Measurements from ENCODE around the gene STK17B.

DNA sequence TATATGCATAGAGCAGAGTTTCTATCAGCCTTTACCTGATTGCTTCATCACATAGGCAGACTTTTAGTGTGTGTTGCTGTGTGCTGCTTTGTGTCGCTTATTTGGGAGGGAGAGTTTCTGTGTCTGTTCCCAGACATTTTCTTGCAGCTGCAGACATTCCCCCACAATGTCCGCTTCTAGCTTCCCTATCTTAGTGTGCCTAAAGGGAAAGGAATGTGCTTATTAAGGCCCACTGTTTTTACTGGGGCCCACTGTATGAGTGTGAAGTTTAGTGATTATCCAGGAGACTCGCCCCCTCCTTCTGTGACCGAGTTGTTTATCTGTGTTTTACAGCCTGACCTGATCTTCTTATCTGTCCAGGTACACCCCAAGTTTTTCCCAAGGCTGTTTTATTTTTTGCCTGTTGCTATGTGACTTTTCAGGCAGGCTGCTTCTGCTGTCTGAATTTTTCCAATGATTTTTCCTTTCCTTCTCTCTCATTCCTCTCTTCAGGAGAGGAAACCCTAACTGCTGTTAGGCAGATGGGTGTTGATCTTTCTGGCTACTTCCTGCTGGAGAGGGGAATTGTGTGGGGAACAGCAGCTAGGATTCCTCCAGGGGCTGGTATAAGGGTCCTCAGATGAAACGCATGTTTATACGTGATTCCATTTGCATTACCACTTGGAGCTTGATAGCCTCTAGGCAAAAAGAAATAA lies 47.6 kb downstream of the STK17B start:
- TF ChIP-seq, protein P1, sequence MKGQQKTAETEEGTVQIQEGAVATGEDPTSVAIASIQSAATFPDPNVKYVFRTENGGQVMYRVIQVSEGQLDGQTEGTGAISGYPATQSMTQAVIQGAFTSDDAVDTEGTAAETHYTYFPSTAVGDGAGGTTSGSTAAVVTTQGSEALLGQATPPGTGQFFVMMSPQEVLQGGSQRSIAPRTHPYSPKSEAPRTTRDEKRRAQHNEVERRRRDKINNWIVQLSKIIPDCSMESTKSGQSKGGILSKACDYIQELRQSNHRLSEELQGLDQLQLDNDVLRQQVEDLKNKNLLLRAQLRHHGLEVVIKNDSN (IDR thresholded peaks at IDR 0.05; ENCODE audit: borderline replicate concordance, extremely low read length, insufficient read depth, low read depth, low read length) = no peak
- TF ChIP-seq RBBP5 (conservative IDR thresholded peaks at IDR 0.05) (no peak), MXI1 (IDR thresholded peaks at IDR 0.05; ENCODE audit: low read depth, low read length) (no peak), MTA3 (IDR thresholded peaks at IDR 0.05; ENCODE audit: borderline replicate concordance, low read length) (no peak), ZSCAN29 (IDR thresholded peaks at IDR 0.05) (no peak), BRCA1 (IDR thresholded peaks at IDR 0.05; ENCODE audit: low read depth, low read length) (no peak), POLR2A (IDR thresholded peaks at IDR 0.05; ENCODE audit: low read depth, low read length) (no peak), ASH2L (IDR thresholded peaks at IDR 0.05; ENCODE audit: borderline replicate concordance, low read depth) (no peak), SIN3A (IDR thresholded peaks at IDR 0.05; ENCODE audit: low read depth, low read length) (no peak), HDAC2 (IDR thresholded peaks at IDR 0.05) (no peak), TCF12 (IDR thresholded peaks at IDR 0.05; ENCODE audit: low read depth, low read length) (no peak), ZNF217 (IDR thresholded peaks at IDR 0.05) (no peak)
- TF ChIP-seq, protein P2, sequence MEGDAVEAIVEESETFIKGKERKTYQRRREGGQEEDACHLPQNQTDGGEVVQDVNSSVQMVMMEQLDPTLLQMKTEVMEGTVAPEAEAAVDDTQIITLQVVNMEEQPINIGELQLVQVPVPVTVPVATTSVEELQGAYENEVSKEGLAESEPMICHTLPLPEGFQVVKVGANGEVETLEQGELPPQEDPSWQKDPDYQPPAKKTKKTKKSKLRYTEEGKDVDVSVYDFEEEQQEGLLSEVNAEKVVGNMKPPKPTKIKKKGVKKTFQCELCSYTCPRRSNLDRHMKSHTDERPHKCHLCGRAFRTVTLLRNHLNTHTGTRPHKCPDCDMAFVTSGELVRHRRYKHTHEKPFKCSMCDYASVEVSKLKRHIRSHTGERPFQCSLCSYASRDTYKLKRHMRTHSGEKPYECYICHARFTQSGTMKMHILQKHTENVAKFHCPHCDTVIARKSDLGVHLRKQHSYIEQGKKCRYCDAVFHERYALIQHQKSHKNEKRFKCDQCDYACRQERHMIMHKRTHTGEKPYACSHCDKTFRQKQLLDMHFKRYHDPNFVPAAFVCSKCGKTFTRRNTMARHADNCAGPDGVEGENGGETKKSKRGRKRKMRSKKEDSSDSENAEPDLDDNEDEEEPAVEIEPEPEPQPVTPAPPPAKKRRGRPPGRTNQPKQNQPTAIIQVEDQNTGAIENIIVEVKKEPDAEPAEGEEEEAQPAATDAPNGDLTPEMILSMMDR (IDR thresholded peaks at IDR 0.05 in 2 of 3, conservative IDR thresholded peaks at IDR 0.05 in 1 of 3; ENCODE audit: control insufficient read depth in 2 of 3, extremely low read depth in 1 of 3, insufficient read depth in 1 of 3, low read depth in 3 of 3, low read length in 3 of 3) = no peak
- TF ChIP-seq, protein P3, sequence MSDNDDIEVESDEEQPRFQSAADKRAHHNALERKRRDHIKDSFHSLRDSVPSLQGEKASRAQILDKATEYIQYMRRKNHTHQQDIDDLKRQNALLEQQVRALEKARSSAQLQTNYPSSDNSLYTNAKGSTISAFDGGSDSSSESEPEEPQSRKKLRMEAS (IDR thresholded peaks at IDR 0.05; ENCODE audit: low read depth, low read length) = no peak

Data from GM12878 (cell line).